ENCODE data around the gene CYP26B1. TPM values are rescaled to one million over a fixed set of nuclear protein-coding genes. Genes with fewer than 3 reads are reported as not detected.

CYP26B1 gene
- total RNA-seq, 1 donor from 2014 or later: 1.5 TPM

DNA sequence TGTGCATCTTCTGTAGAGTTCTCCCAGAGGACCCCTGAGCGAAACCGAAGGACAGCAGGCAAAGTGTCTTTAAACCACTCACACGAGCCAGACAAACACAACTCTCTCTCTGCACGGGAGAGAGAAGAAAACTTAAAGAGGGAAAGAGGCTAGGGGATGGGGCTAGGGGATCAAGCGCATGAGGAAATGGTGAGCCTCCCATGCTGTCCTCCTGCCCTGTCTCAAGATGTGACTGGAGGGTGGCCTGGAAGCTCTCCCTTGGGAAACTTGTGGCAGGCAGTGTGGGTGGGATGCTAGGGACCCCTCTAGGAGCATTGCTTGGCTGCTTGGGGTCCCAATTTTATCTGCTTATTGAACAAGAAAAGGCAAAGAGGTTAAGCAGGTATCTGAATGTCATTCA, 44.5 kb downstream of the CYP26B1 start:
- Histone ChIP-seq H3K27me3 (ENCODE audit: low read depth) (peaks cover 59% of the 10 kb centered on the region), H3K4me3 (no peak overlapping the region), H3K9me3 (replicated peaks) (no peaks in the 10 kb centered on the region), H3K36me3 (no peaks in the 10 kb centered on the region), H3K4me1 (no peaks in the 10 kb centered on the region), H3K27ac (replicated peaks) (no peak overlapping the region)
- intact Hi-C loops (cut with micrococcal nuclease): no loop called here
- TF ChIP-seq, protein P1, sequence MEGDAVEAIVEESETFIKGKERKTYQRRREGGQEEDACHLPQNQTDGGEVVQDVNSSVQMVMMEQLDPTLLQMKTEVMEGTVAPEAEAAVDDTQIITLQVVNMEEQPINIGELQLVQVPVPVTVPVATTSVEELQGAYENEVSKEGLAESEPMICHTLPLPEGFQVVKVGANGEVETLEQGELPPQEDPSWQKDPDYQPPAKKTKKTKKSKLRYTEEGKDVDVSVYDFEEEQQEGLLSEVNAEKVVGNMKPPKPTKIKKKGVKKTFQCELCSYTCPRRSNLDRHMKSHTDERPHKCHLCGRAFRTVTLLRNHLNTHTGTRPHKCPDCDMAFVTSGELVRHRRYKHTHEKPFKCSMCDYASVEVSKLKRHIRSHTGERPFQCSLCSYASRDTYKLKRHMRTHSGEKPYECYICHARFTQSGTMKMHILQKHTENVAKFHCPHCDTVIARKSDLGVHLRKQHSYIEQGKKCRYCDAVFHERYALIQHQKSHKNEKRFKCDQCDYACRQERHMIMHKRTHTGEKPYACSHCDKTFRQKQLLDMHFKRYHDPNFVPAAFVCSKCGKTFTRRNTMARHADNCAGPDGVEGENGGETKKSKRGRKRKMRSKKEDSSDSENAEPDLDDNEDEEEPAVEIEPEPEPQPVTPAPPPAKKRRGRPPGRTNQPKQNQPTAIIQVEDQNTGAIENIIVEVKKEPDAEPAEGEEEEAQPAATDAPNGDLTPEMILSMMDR (IDR thresholded peaks at IDR 0.05; ENCODE audit: borderline replicate concordance): no peak
- DNase-seq: no peak

DNA sequence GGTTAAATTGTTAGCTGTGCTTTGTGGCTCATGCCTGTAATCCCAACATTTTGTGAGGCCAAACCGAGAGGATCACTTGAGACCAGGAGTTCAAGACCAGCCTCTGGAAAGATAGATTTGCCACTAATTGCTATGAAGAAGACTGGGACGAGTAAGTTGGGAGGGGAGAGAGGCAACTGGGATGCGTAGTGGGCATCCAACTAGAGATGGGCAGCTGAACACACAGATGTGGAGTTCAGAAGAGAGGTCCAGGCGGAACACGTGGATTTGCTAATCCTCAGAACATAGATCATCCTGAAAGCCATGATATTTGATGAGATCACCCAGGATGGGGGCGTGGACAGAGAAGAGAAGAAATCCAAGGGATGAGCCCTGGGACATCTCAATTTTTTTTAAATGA, 48.7 kb downstream of the CYP26B1 start:
- Histone ChIP-seq H3K4me3 (no peak overlapping the region), H3K9me3 (replicated peaks) (no peaks in the 10 kb centered on the region), H3K4me1 (no peaks in the 10 kb centered on the region), H3K27ac (replicated peaks) (no peak overlapping the region), H3K27me3 (ENCODE audit: low read depth) (peaks cover 34% of the 10 kb centered on the region), H3K36me3 (no peaks in the 10 kb centered on the region)
- intact Hi-C loops (cut with micrococcal nuclease): no loop called here
- TF ChIP-seq, protein P1 (IDR thresholded peaks at IDR 0.05; ENCODE audit: borderline replicate concordance): no peak
- DNase-seq: no peak

DNA sequence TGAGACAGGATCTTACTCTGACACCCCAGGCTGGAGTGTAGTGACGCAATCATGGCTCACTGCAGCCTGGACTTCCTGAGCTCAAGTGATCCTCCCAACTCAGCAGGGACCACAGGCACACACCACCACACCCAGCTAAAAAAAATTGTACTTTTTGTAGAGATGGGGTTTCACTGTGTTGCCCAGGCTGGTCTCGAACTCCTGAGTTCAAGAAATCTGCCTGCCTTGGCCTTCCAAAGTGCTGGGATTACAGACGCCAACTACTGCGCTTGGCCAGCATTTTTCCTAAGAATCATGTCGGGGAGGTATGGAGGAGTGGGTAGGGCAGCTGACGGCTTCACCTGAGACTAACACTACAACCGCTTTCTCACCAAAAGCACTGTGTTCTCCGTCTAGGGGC, 50.4 kb downstream of the CYP26B1 start:
- no peak overlapping the region for H3K27ac ChIP-seq (replicated peaks)
- peaks cover 21% of the 10 kb centered on the region for H3K27me3 ChIP-seq (ENCODE audit: low read depth)
- TF ChIP-seq, protein P1 (IDR thresholded peaks at IDR 0.05; ENCODE audit: borderline replicate concordance): no peak
- intact Hi-C loops (cut with micrococcal nuclease): no loop called here
- no peaks in the 10 kb centered on the region for H3K9me3 ChIP-seq (replicated peaks)
- no peak overlapping the region for H3K4me3 ChIP-seq
- H3K36me3 ChIP-seq: no peaks in the 10 kb centered on the region
- DNase-seq: no peak
- no peaks in the 10 kb centered on the region for H3K4me1 ChIP-seq

DNA sequence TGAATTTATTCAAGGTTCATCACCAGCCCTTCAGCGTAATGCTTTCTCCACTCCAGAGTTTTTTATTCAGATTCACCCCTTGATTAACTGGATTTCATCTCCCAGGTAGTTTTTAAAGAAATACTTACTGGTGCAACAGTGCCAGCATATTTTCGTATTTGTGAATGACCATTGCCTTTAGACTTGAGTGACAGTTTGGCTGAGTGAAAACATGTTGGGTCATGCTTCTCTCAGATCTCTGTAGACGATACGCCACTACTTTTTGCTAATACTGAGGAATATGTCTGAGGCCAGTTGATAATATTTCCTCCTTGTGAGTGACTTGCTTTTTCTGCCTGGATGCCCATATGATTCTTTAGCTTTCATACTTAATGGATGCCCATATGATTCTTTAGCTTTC, 51.5 kb downstream of the CYP26B1 start:
- Histone ChIP-seq H3K4me3 (no peak overlapping the region), H3K27ac (replicated peaks) (no peak overlapping the region), H3K4me1 (no peaks in the 10 kb centered on the region), H3K27me3 (ENCODE audit: low read depth) (peaks cover 23% of the 10 kb centered on the region), H3K36me3 (no peaks in the 10 kb centered on the region), H3K9me3 (replicated peaks) (no peaks in the 10 kb centered on the region)
- no peak for DNase-seq
- TF ChIP-seq, protein P1 (IDR thresholded peaks at IDR 0.05; ENCODE audit: borderline replicate concordance): no peak
- intact Hi-C loops (cut with micrococcal nuclease): no loop called here

DNA sequence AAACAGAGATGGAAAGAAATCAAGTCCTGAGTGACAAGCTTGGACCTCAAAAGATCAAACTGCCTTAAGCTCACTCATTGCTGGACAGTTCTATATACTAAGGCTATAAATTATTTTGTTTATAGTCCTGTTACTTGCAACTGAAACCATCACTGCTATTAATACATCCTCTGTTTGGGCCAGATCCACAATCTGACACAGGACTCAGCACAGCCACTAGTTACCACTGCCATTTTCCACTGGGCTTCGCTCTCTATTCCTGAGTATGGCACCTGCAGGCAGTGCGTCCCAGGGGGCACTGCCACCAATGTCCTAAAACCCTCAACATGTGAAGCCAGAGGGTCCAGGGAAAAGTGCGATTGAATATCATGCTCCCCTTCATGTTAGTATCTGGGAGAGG, 52.3 kb downstream of the CYP26B1 start:
- no peak overlapping the region for H3K27ac ChIP-seq (replicated peaks)
- intact Hi-C loops (cut with micrococcal nuclease): no loop called here
- peaks cover 25% of the 10 kb centered on the region for H3K27me3 ChIP-seq (ENCODE audit: low read depth)
- TF ChIP-seq, protein P1 (IDR thresholded peaks at IDR 0.05; ENCODE audit: borderline replicate concordance): no peak
- no peaks in the 10 kb centered on the region for H3K4me1 ChIP-seq
- no peak for DNase-seq
- H3K4me3 ChIP-seq: no peak overlapping the region
- H3K9me3 ChIP-seq (replicated peaks): no peaks in the 10 kb centered on the region
- no peaks in the 10 kb centered on the region for H3K36me3 ChIP-seq

DNA sequence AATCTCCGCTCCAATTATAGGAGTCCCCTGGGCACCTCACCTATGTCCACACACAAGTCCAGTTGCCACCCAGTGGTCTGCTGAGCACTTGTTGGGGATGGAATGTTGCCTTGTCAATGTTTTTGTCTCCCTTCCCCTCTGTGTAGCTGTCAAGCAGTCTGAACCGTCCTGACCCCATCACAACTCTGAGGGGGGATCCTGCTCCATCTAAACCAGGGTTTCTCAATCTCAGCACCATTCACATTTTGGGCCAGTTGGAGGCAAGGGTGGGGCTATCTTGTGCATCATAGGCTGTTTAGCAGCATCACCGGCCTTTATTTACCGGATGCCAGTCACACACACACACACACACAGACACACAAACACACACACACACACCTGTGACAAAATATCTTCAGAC, 53.0 kb downstream of the CYP26B1 start:
- Histone ChIP-seq H3K4me1 (no peaks in the 10 kb centered on the region), H3K36me3 (no peaks in the 10 kb centered on the region), H3K9me3 (replicated peaks) (no peaks in the 10 kb centered on the region), H3K27me3 (ENCODE audit: low read depth) (peaks cover 28% of the 10 kb centered on the region), H3K4me3 (no peak overlapping the region), H3K27ac (replicated peaks) (no peak overlapping the region)
- TF ChIP-seq, protein P1 (IDR thresholded peaks at IDR 0.05; ENCODE audit: borderline replicate concordance): no peak
- DNase-seq: no peak
- intact Hi-C loops (cut with micrococcal nuclease): no loop called here
